ENCODE results near the gene NSG2. TPM values are rescaled to one million over a fixed set of nuclear protein-coding genes. Genes with fewer than 3 reads are reported as not detected.
"Not testable (repeated sequence)": the region's sequence is repeated elsewhere in the genome, so short reads cannot be mapped to it uniquely, and the experiment has no call there.

Gene NSG2
- total RNA-seq, 4 donors from 2014 or later, result 1.4 to 4.0 TPM; not detected in 2

- WGBS, 2 donors (ENCODE audit: low coverage in 1 of 2), result 20 to 46% methylated on average over 1 to 6 of the region's 6 CpGs
- H3K4me1 ChIP-seq, result no peaks in the 10 kb centered on the region
- no peak overlapping the region for H3K4me3 ChIP-seq
- in situ Hi-C loops (cut with MboI; ENCODE audit: low pct_ligation_motif_present in 1 of 4, low pct_unique_long_range_greater_than_20kb in 1 of 4, low sequenced_read_pairs in 3 of 4) (no loop called here), intact Hi-C loops (cut with DNase I; ENCODE audit: low total_unique reads) (no loop called here)
- TF ChIP-seq CTCF (IDR thresholded peaks at IDR 0.05) (no peak), EP300 (IDR thresholded peaks at IDR 0.05; ENCODE audit: low read depth) (no peak)
- H3K9me3 ChIP-seq, result no peaks in the 10 kb centered on the region
- no peaks in the 10 kb centered on the region for H3K27me3 ChIP-seq
- no peaks in the 10 kb centered on the region for H3K36me3 ChIP-seq
- H3K27ac ChIP-seq, result no peak overlapping the region
- DNase-seq, result no peak
These were observed 55.8 kb downstream of the NSG2 start for GRCh38 chr5:174101195-174101730.

- not testable (repeated sequence) for H3K4me3 ChIP-seq
These were observed 57.1 kb downstream of the NSG2 start for GRCh38 chr5:174102574-174102973.

GRCh38 chr5:174106997-174107655 is 61.6 kb downstream of the NSG2 start:
- Histone ChIP-seq H3K9me3 (no peaks in the 10 kb centered on the region), H3K27me3 (no peaks in the 10 kb centered on the region), H3K36me3 (no peaks in the 10 kb centered on the region), H3K4me1 (no peaks in the 10 kb centered on the region), H3K4me3 (no peak overlapping the region), H3K27ac (no peak overlapping the region)
- DNase-seq, result no peak
- intact Hi-C loops (cut with DNase I; ENCODE audit: low total_unique reads), result no loop called here
- in situ Hi-C loops (cut with MboI; ENCODE audit: low pct_ligation_motif_present in 1 of 4, low pct_unique_long_range_greater_than_20kb in 1 of 4, low sequenced_read_pairs in 3 of 4), result no loop called here
- WGBS, 2 donors (ENCODE audit: low coverage in 1 of 2), result 57 to 79% methylated on average over 5 to 16 of the region's 17 CpGs
- TF ChIP-seq POLR2A (IDR thresholded peaks at IDR 0.05) (no peak), POLR2AphosphoS5 (IDR thresholded peaks at IDR 0.05) (no peak), CTCF (IDR thresholded peaks at IDR 0.05) (no peak), EP300 (IDR thresholded peaks at IDR 0.05; ENCODE audit: low read depth) (no peak)

More at GRCh38 chr5:174102574-174102973, 57.1 kb downstream of the NSG2 start:
- in situ Hi-C loops (cut with MboI; ENCODE audit: low pct_ligation_motif_present in 1 of 4, low pct_unique_long_range_greater_than_20kb in 1 of 4, low sequenced_read_pairs in 3 of 4); H3K9me3 ChIP-seq; intact Hi-C loops (cut with DNase I; ENCODE audit: low total_unique reads); H3K36me3 ChIP-seq; H3K27me3 ChIP-seq; H3K4me1 ChIP-seq; DNase-seq; H3K27ac ChIP-seq: not testable (repeated sequence)
- 37 to 86% methylated on average over 2 of the region's 2 CpGs for WGBS, 2 donors (ENCODE audit: low coverage in 1 of 2)

GRCh38 chr5:174108745-174109144 is 63.2 kb downstream of the NSG2 start:
- DNase-seq, result no peak
- no peak for TF ChIP-seq POLR2AphosphoS5 (IDR thresholded peaks at IDR 0.05)
- no peak for TF ChIP-seq POLR2A (IDR thresholded peaks at IDR 0.05)
- TF ChIP-seq EP300 (IDR thresholded peaks at IDR 0.05; ENCODE audit: low read depth), result no peak
- no peak for TF ChIP-seq CTCF (IDR thresholded peaks at IDR 0.05)
- Histone ChIP-seq H3K27me3 (no peaks in the 10 kb centered on the region), H3K9me3 (no peaks in the 10 kb centered on the region), H3K27ac (no peak overlapping the region), H3K36me3 (no peaks in the 10 kb centered on the region), H3K4me1 (no peaks in the 10 kb centered on the region), H3K4me3 (no peak overlapping the region)
- intact Hi-C loops (cut with DNase I; ENCODE audit: low total_unique reads) (no loop called here), in situ Hi-C loops (cut with MboI; ENCODE audit: low pct_ligation_motif_present in 1 of 4, low pct_unique_long_range_greater_than_20kb in 1 of 4, low sequenced_read_pairs in 3 of 4) (no loop called here)
- 79 to 98% methylated on average over 6 of the region's 6 CpGs for WGBS, 2 donors (ENCODE audit: low coverage in 1 of 2)

Data from transverse colon (tissue), 4 donors.